Endothelial cell of umbilical vein (primary cell): ENCODE results near the gene GALNT10. TPM values are rescaled to one million over a fixed set of nuclear protein-coding genes. Genes with fewer than 3 reads are reported as not detected.

Experiments used
- BruUV-seq: library from RNA; stranded (reverse); fragments of 400-500 nt; replicated peaks from 2 replicates; lab custom pipeline; 2021; lab: Mats Ljungman, UMichigan
- CTCF ChIA-PET: fragments of 300-600, 350-600 bp; sonication (Branson Sonifier 250); formaldehyde crosslinking; loops from one replicate; lab custom pipeline; 2021; ENCODE audit warnings: antibody characterized with exemption, inconsistent platforms; lab: Charles Lee
- POLR2A ChIA-PET: fragments of 300-600, 350-600 bp; sonication (Branson Sonifier 250); formaldehyde crosslinking; loops from one replicate; lab custom pipeline; 2021; ENCODE audit warnings: antibody characterized with exemption, inconsistent platforms; lab: Charles Lee
- DNase-seq: peaks from one replicate; pipeline ENCODE4 v3.0.0-alpha.2; 2011; ENCODE audit warnings: low read depth, low spot score
- FAIRE-seq: peaks from 2 replicates; lab custom pipeline; 2011; peaks lifted over from hg19 to GRCh38; lab: Jason Lieb, UNC
- H2AFZ ChIP-seq: 2 replicates; pipeline ENCODE4 v1.6.0; 2012; ENCODE audit warnings: low read depth, low read length, control low read depth, inconsistent platforms
- H3K27ac ChIP-seq: 2 replicates; pipeline ENCODE4 v1.5.1; 2011; ENCODE audit warnings: low read depth, mild to moderate bottlenecking, control low read depth, low read length, moderate library complexity; ENCODE audit not compliant: insufficient read depth
- H3K27me3 ChIP-seq, 2 experiments: 2 replicates each; pipeline versions ENCODE4 v1.6.0 to v1.6.1; 2011; ENCODE audit warnings: low read length in 2 of 2, mixed read lengths in 1 of 2; ENCODE audit not compliant: control insufficient read depth in 2 of 2, insufficient read depth in 2 of 2
- H3K36me3 ChIP-seq, 2 experiments: 2 replicates in 1 of 2; 3 replicates in 1 of 2; pipeline ENCODE4 v1.5.1; 2011; ENCODE audit warnings: low read length in 2 of 2, mild to moderate bottlenecking in 1 of 2, moderate library complexity in 1 of 2; ENCODE audit not compliant: control insufficient read depth in 2 of 2, insufficient read depth in 2 of 2; ENCODE audit errors: extremely low read depth in 1 of 2
- H3K4me1 ChIP-seq: 3 replicates; pipeline ENCODE4 v1.5.1; 2011; ENCODE audit warnings: mild to moderate bottlenecking, low read length; ENCODE audit not compliant: control insufficient read depth, insufficient read depth; ENCODE audit errors: extremely low read depth
- H3K4me2 ChIP-seq: 2 replicates; pipeline ENCODE4 v1.6.1; 2011; ENCODE audit warnings: low read length, control low read depth, mixed read lengths; ENCODE audit not compliant: insufficient read depth
- H3K4me3 ChIP-seq, 3 experiments: fragments of 200-600 bp in 1 of 3; sonication (generic), shearing (Covaris generic) in 1 of 3; replicated peaks in 1 of 3; 2 replicates each; pipeline ENCODE4 v1.5.1; 2011 to 2016; ENCODE audit warnings: control low read depth in 3 of 3, low read length in 3 of 3, mild to moderate bottlenecking in 2 of 3, inconsistent platforms in 1 of 3, low read depth in 1 of 3, moderate library complexity in 1 of 3; ENCODE audit not compliant: insufficient read depth in 1 of 3
- H3K79me2 ChIP-seq: 2 replicates; pipeline ENCODE4 v1.6.0; 2012; ENCODE audit warnings: low read length, inconsistent platforms; ENCODE audit not compliant: control insufficient read depth, insufficient read depth
- H3K9ac ChIP-seq: replicated peaks from 2 replicates; pipeline ENCODE3; 2011; ENCODE audit warnings: low read length, control low read depth; ENCODE audit not compliant: insufficient read depth; ENCODE audit errors: extremely low read depth
- H3K9me1 ChIP-seq: replicated peaks from 3 replicates; pipeline ENCODE4 v1.6.0; 2011; ENCODE audit warnings: mild to moderate bottlenecking, low read length; ENCODE audit not compliant: control insufficient read depth, insufficient read depth; ENCODE audit errors: extremely low read depth
- H3K9me3 ChIP-seq: replicated peaks from 2 replicates; pipeline ENCODE4 v1.5.1; 2012; ENCODE audit warnings: low read length, inconsistent platforms; ENCODE audit not compliant: control insufficient read depth, insufficient read depth
- H4K20me1 ChIP-seq: replicated peaks from 2 replicates; pipeline ENCODE3; 2011; ENCODE audit warnings: mild to moderate bottlenecking, low read length; ENCODE audit not compliant: control insufficient read depth, insufficient read depth; ENCODE audit errors: extremely low read depth
- CTCF ChIP-seq, 2 donors: IDR thresholded peaks; 1 replicate in 1 of 2; 2 replicates in 1 of 2; pipeline ENCODE4 v1.5.1; 2011; ENCODE audit warnings: low read length in 2 of 2, mild to moderate bottlenecking in 2 of 2, moderate library complexity in 2 of 2, control low read depth in 1 of 2, inconsistent platforms in 1 of 2, low read depth in 1 of 2; ENCODE audit not compliant: insufficient read depth in 1 of 2; ENCODE audit errors: extremely low read depth in 1 of 2
- EZH2 ChIP-seq: IDR thresholded peaks from 2 replicates; pipeline ENCODE4 v1.6.1; 2012; ENCODE audit warnings: borderline replicate concordance, low read depth, mild to moderate bottlenecking, moderate library complexity, low read length, inconsistent platforms; ENCODE audit not compliant: severe bottlenecking
- FOS ChIP-seq: IDR thresholded peaks from 2 replicates; pipeline ENCODE4 v1.6.1; 2011; ENCODE audit warnings: mild to moderate bottlenecking, low read length, moderate library complexity, borderline replicate concordance; ENCODE audit not compliant: insufficient read depth
- GATA2 ChIP-seq: IDR thresholded peaks from 2 replicates; pipeline ENCODE4 v1.7.0; 2011; ENCODE audit warnings: low read depth, mild to moderate bottlenecking, moderate library complexity, mixed read lengths, low read length; ENCODE audit not compliant: insufficient read length, insufficient read depth
- JUN ChIP-seq: IDR thresholded peaks from 2 replicates; pipeline ENCODE4 v1.6.1; 2011; ENCODE audit warnings: borderline replicate concordance, low read depth; ENCODE audit not compliant: insufficient read length, insufficient read depth
- MAX ChIP-seq: IDR thresholded peaks from 2 replicates; pipeline ENCODE4 v1.6.1; 2011; ENCODE audit not compliant: insufficient read depth, insufficient read length
- MYC ChIP-seq: IDR thresholded peaks from one replicate; pipeline ENCODE4 v1.6.1; 2011; ENCODE audit warnings: mild to moderate bottlenecking, low read depth, low read length
- POLR2A ChIP-seq: IDR thresholded peaks from 2 replicates; pipeline ENCODE4 v1.6.1; 2012; ENCODE audit warnings: low read depth, mild to moderate bottlenecking, control low read depth, low read length
- POLR2AphosphoS5 ChIP-seq: IDR thresholded peaks from 2 replicates; pipeline ENCODE4 v1.6.1; 2012; ENCODE audit warnings: low read depth, mild to moderate bottlenecking, control low read depth, low read length, moderate library complexity; ENCODE audit not compliant: insufficient read depth
- dilution Hi-C: fragments of 300-500 bp; cut with MboI; formaldehyde crosslinking; loops from one replicate; pipeline ENCODE4 v1.15.0; 2019; ENCODE audit warnings: low sequenced_read_pairs; ENCODE audit not compliant: extremely low pct_ligation_motif_present
- intact Hi-C: fragments of 100-400 bp; cut with micrococcal nuclease; formaldehyde crosslinking; loops from one replicate; pipeline ENCODE4 v1.10.0; 2022
- polyA plus RNA-seq, 4 experiments: library from polyadenylated mRNA; depleted of rRNA in 3 of 4; stranded (reverse) in 3 of 4; unstranded in 1 of 4; fragments of >200 nt; gene quantifications; 2 replicates each; pipeline versions ENCODE4 v1.2.1 to v1.2.3, GENCODE V29; 2011 to 2012; ENCODE audit warnings: missing spikeins in 1 of 4
- total RNA-seq: library from RNA; stranded (reverse); gene quantifications from 2 replicates; pipeline ENCODE4 v1.2.3, GENCODE V29; 2021

Gene GALNT10
- total and polyA plus RNA-seq, 2 donors (not counting 3 experiments of a cell fraction or from before 2014, with no cell fraction given) = 70.2 to 77.6 TPM

- intact Hi-C loops = no loop called here
Measured at GRCh38 chr5:154227090-154227489, 36.6 kb downstream of the GALNT10 start.

More at GRCh38 chr5:154227090-154227489, 36.6 kb downstream of the GALNT10 start:
- Histone ChIP-seq H3K79me2 (peaks cover 10% of the 10 kb centered on the region), H3K9me1 (no peaks in the 10 kb centered on the region), H4K20me1 (no peaks in the 10 kb centered on the region), H3K4me2 (no peak overlapping the region), H3K4me3 (no peak overlapping the region), H3K9me3 (no peaks in the 10 kb centered on the region), H3K9ac (no peak overlapping the region), H3K27me3 (no peaks in the 10 kb centered on the region), H3K27ac (no peak overlapping the region), H2AFZ (no peak overlapping the region), H3K36me3 (no peaks in the 10 kb centered on the region), H3K4me1 (peaks cover 2% of the 10 kb centered on the region)
- FAIRE-seq (no peak), DNase-seq (no peak)
- ChIA-PET CTCF (no interaction called here), POLR2A (no interaction called here)
- BruUV-seq = no TSS peak
- TF ChIP-seq MYC = no peak
- no peak for TF ChIP-seq JUN
- no peak for TF ChIP-seq GATA2
- TF ChIP-seq FOS = no peak
- TF ChIP-seq POLR2A = no peak
- TF ChIP-seq MAX = no peak
- no peak for TF ChIP-seq EZH2
- TF ChIP-seq CTCF (IDR thresholded peaks at IDR 0.05; ENCODE audit: extremely low read depth in 1 of 2, insufficient read depth in 1 of 2, low read depth in 1 of 2, low read length in 2 of 2) = no peak
- TF ChIP-seq POLR2AphosphoS5 = no peak
- dilution Hi-C loops = no loop called here
